Stimulated activated CD8-positive, alpha-beta memory T cell treated with anti-CD3 and anti-CD28 coated beads, Interleukin-2, amount 100 ng/mL, for 1 hour (primary cell): ENCODE measurements around the gene LGALS9C.
"Not testable (repeated sequence)": the region's sequence is repeated elsewhere in the genome, so short reads cannot be mapped to it uniquely, and the experiment has no call there.

ENCODE experiments used
- DNase-seq, 2 donors: peaks; one replicate each; pipeline ENCODE4 v3.0.0-alpha.2; 2020; ENCODE audit warnings: low read depth in 2 of 2

Gene LGALS9C

GRCh38 chr17:18476508-18477308 lies at the start of gene LGALS9C:
LGALS9C (plus strand) TSS chr17:18476789; CDS start chr17:18476855, 66 bp downstream.
- DNase-seq = not testable (repeated sequence)

GRCh38 chr17:18432206-18432605 lies 44.4 kb upstream of the LGALS9C start:
- not testable (repeated sequence) for DNase-seq

- not testable (repeated sequence) for DNase-seq
These were observed 37.1 kb upstream of the LGALS9C start for GRCh38 chr17:18439465-18439870.

- DNase-seq = peak; percentile 19 to 27
These were observed 34.5 kb upstream of the LGALS9C start for GRCh38 chr17:18442093-18442492.

- not testable (repeated sequence) for DNase-seq
These were observed 34.1 kb upstream of the LGALS9C start for GRCh38 chr17:18442532-18442931.

GRCh38 chr17:18447476-18448205 lies 28.9 kb upstream of the LGALS9C start:
- not testable (repeated sequence) for DNase-seq

GRCh38 chr17:18448311-18448710 lies 28.3 kb upstream of the LGALS9C start:
- DNase-seq = not testable (repeated sequence)

- DNase-seq = not testable (repeated sequence)
These were observed 26.8 kb upstream of the LGALS9C start for GRCh38 chr17:18449833-18450232.

- not testable (repeated sequence) for DNase-seq
These were observed 25.6 kb upstream of the LGALS9C start for GRCh38 chr17:18450998-18451397.

- DNase-seq = not testable (repeated sequence)
These were observed 24.6 kb upstream of the LGALS9C start for GRCh38 chr17:18451969-18452368.

- DNase-seq = not testable (repeated sequence)
These were observed 17.6 kb upstream of the LGALS9C start for GRCh38 chr17:18459035-18459434.

- not testable (repeated sequence) for DNase-seq
These were observed 12.6 kb upstream of the LGALS9C start for GRCh38 chr17:18463831-18464502.

GRCh38 chr17:18466250-18466983 lies 10.2 kb upstream of the LGALS9C start:
- DNase-seq = not testable (repeated sequence)

GRCh38 chr17:18467001-18467400 lies 9.6 kb upstream of the LGALS9C start:
- DNase-seq = not testable (repeated sequence)

- DNase-seq = not testable (repeated sequence)
These were observed 8.0 kb upstream of the LGALS9C start for GRCh38 chr17:18468472-18469171.

- not testable (repeated sequence) for DNase-seq
These were observed 6.8 kb upstream of the LGALS9C start for GRCh38 chr17:18469837-18470236.

GRCh38 chr17:18470345-18470930 lies 6.2 kb upstream of the LGALS9C start:
- DNase-seq = not testable (repeated sequence)

GRCh38 chr17:18473967-18474366 lies 2.6 kb upstream of the LGALS9C start:
- not testable (repeated sequence) for DNase-seq

GRCh38 chr17:18474754-18475153 lies 1.8 kb upstream of the LGALS9C start:
- DNase-seq = not testable (repeated sequence)

- DNase-seq = not testable (repeated sequence)
These were observed 778 bp downstream of the LGALS9C start for GRCh38 chr17:18477367-18477766.
